Epithelial cell of proximal tubule (primary cell): ENCODE measurements around the gene HES2. TPM values are rescaled to one million over a fixed set of nuclear protein-coding genes. Genes with fewer than 3 reads are reported as not detected.

ENCODE experiments used
- DNase-seq: peaks from one replicate; pipeline ENCODE4 v3.0.0-alpha.2; 2011; ENCODE audit warnings: low read depth
- H3K4me3 ChIP-seq: 2 replicates; pipeline ENCODE4 v1.5.1; 2011; ENCODE audit warnings: low read depth, mild to moderate bottlenecking, low read length
- total RNA-seq: library from RNA; depleted of rRNA; stranded (reverse); fragments of >200 nt; gene quantifications from 2 replicates; pipeline ENCODE4 v1.2.3, GENCODE V29; 2015
- TF ChIP-seq, protein P1 (sequence below): conservative IDR thresholded peaks from 2 replicates; pipeline ENCODE4 v1.5.1; 2012; ENCODE audit warnings: low read depth, mild to moderate bottlenecking, low read length

HES2 gene
- total RNA-seq, 1 donor from 2014 or later = 6.2 TPM

DNA sequence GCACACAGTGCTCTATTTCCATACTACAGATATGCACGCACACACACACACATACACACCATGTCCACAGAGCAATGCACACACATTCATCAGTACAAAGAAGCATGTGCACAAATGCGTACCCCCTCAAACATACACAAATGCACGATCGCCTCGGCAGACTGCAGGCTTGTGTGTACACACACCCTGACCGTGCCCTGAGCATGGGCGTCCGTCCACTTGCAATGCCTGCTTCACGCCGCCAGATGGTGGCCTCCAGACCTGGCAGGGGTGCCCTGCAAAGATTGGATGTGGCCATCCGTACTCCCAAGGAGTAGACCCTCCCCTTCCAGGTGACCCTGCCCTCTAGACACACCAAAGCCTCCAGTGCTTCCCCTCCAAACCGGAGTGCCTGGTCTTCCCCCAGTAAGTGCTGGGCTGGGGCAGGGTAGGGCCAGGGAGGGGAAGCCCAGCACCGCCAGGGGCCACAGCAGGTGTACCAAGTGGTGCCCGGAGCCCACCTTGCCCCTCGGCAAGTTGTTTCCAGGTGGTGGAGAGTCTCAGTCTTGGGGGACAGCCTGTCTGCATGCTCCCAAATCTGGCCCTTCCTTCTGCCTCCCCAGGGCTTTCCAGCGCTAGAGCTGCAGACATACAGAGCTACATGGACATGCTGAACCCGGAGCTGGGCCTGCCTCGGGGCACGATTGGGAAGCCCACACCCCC lies 25.5 kb upstream of the HES2 start:
- DNase-seq = no peak
- no peak overlapping the region for H3K4me3 ChIP-seq
- TF ChIP-seq, protein P1, sequence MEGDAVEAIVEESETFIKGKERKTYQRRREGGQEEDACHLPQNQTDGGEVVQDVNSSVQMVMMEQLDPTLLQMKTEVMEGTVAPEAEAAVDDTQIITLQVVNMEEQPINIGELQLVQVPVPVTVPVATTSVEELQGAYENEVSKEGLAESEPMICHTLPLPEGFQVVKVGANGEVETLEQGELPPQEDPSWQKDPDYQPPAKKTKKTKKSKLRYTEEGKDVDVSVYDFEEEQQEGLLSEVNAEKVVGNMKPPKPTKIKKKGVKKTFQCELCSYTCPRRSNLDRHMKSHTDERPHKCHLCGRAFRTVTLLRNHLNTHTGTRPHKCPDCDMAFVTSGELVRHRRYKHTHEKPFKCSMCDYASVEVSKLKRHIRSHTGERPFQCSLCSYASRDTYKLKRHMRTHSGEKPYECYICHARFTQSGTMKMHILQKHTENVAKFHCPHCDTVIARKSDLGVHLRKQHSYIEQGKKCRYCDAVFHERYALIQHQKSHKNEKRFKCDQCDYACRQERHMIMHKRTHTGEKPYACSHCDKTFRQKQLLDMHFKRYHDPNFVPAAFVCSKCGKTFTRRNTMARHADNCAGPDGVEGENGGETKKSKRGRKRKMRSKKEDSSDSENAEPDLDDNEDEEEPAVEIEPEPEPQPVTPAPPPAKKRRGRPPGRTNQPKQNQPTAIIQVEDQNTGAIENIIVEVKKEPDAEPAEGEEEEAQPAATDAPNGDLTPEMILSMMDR = peak; percentile 65

DNA sequence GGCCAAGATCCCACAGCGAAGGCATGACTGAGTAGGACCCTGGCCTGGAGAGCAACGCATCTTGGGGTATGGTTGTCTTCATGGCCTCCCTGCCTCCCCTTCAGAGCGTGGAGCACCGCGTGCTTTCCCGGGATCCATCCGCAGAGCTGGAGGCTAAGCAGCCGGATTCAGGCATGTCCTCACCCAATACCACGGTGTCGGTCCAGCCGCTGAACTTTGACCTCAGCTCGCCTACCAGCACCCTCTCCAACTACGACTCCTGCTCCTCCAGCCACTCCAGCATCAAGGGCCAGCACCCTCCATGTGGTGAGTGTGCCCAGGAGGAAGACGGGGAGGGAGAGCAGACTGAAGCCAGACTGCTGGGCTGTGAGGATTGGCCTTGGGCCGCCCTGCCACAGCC lies 24.7 kb upstream of the HES2 start:
- no peak for DNase-seq
- no peak overlapping the region for H3K4me3 ChIP-seq
- TF ChIP-seq, protein P1 = no peak

- TF ChIP-seq, protein P1 = no peak
- no peak overlapping the region for H3K4me3 ChIP-seq
- no peak for DNase-seq
Observed at GRCh38 chr1:6443339-6444115, 23.8 kb upstream of the HES2 start.

DNA sequence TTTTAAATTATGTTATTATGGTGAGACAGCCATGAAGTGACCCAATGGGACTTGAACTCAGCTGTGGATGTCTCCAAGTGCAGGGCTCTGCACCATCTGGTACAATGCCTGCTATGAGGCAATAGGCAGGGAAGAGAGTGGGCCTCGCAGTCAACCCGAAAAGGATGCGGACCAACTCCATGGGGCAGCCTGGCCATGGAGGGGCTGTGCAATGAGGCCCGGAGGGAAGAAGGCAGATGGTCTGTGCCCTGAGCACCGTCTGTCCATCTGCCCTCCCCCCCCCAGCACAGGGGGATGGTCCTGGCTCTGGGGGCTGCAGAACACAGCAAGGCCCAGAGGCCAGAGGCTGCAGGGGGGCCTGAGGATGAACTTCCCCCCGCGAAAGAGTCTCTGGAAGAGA lies 21.9 kb upstream of the HES2 start:
- no peak overlapping the region for H3K4me3 ChIP-seq
- TF ChIP-seq, protein P1 = no peak
- DNase-seq = no peak

- H3K4me3 ChIP-seq = peak overlapping the region; percentile 1
- DNase-seq = no peak
- TF ChIP-seq, protein P1 = peak; percentile 17
Observed at GRCh38 chr1:6440198-6441126, 20.7 kb upstream of the HES2 start.

- DNase-seq = peak; percentile 41
- TF ChIP-seq, protein P1 = peak; percentile 81
- H3K4me3 ChIP-seq = no peak overlapping the region
Observed at GRCh38 chr1:6438047-6438525, 18.4 kb upstream of the HES2 start.
